ENCODE measurements around the gene PGA4. TPM values are rescaled to one million over a fixed set of nuclear protein-coding genes. Genes with fewer than 3 reads are reported as not detected.

PGA4 gene
- total RNA-seq, 5 donors from 2014 or later (not counting 1 experiment from before 2014, with no cell fraction given): not detected

- H3K27me3 Mint-ChIP-seq: peaks cover 0 to 2% of the 10 kb centered on the region in 2 donors
- no peaks in the 10 kb centered on the region for H3K4me1 Mint-ChIP-seq
- 80% methylated on average over 3 of the region's 3 CpGs for WGBS (ENCODE audit: insufficient coverage)
- Histone ChIP-seq H3K27ac (ENCODE audit: low read length) (no peak overlapping the region), H3K36me3 (ENCODE audit: control insufficient read depth in 2 of 2, extremely low read depth in 1 of 2, insufficient read depth in 1 of 2, low read length in 1 of 2) (no peaks in the 10 kb centered on the region), H3K27me3 (replicated peaks in 1 of 2; ENCODE audit: control insufficient read depth in 2 of 2, extremely low read depth in 1 of 2, insufficient read depth in 2 of 2, low read length in 1 of 2) (peaks cover 0 to 15% of the 10 kb centered on the region in 2 experiments), H3K4me1 (ENCODE audit: control insufficient read depth in 1 of 2, extremely low read depth in 1 of 2, insufficient read depth in 2 of 2, low read length in 2 of 2) (no peaks in the 10 kb centered on the region), H3K9me3 (no peaks in the 10 kb centered on the region), H3K4me3 (ENCODE audit: control insufficient read depth in 1 of 2, extremely low read depth in 1 of 2, low read length in 1 of 2) (no peak overlapping the region)
- H3K4me3 Mint-ChIP-seq: no peak overlapping the region
- no peak for ATAC-seq (replicated peaks in 1 of 4)
- H3K9me3 Mint-ChIP-seq: no peaks in the 10 kb centered on the region
- DNase-seq: no peak
- ChIA-PET POLR2A (no interaction called here), CTCF (no interaction called here)
- no peak overlapping the region for H3K27ac Mint-ChIP-seq
- H3K36me3 Mint-ChIP-seq: no peaks in the 10 kb centered on the region
These were observed 50.6 kb downstream of the PGA4 start for GRCh38 chr11:61272731-61273130.

GRCh38 chr11:61273178-61274078, 51.3 kb downstream of the PGA4 start:
- H3K9me3 Mint-ChIP-seq: no peaks in the 10 kb centered on the region

GRCh38 chr11:61274084-61274483, 51.9 kb downstream of the PGA4 start:
- Mint-ChIP-seq H3K27me3 (peaks cover 0 to 4% of the 10 kb centered on the region in 2 donors), H3K36me3 (no peaks in the 10 kb centered on the region), H3K27ac (no peak overlapping the region), H3K9me3 (no peaks in the 10 kb centered on the region), H3K4me1 (no peaks in the 10 kb centered on the region), H3K4me3 (no peak overlapping the region)
- DNase-seq (no peak), ATAC-seq (replicated peaks in 1 of 4) (no peak)
- Histone ChIP-seq H3K27ac (ENCODE audit: low read length) (no peak overlapping the region), H3K4me3 (ENCODE audit: control insufficient read depth in 1 of 2, extremely low read depth in 1 of 2, low read length in 1 of 2) (no peak overlapping the region), H3K4me1 (ENCODE audit: control insufficient read depth in 1 of 2, extremely low read depth in 1 of 2, insufficient read depth in 2 of 2, low read length in 2 of 2) (no peaks in the 10 kb centered on the region), H3K36me3 (ENCODE audit: control insufficient read depth in 2 of 2, extremely low read depth in 1 of 2, insufficient read depth in 1 of 2, low read length in 1 of 2) (no peaks in the 10 kb centered on the region), H3K9me3 (no peaks in the 10 kb centered on the region), H3K27me3 (replicated peaks in 1 of 2; ENCODE audit: control insufficient read depth in 2 of 2, extremely low read depth in 1 of 2, insufficient read depth in 2 of 2, low read length in 1 of 2) (peaks cover 0 to 13% of the 10 kb centered on the region in 2 experiments)
- CTCF ChIA-PET: no interaction called here
- 100% methylated on average over 1 of the region's 4 CpGs for WGBS (ENCODE audit: insufficient coverage)
- POLR2A ChIA-PET: no interaction called here

More at GRCh38 chr11:61273178-61274078, 51.3 kb downstream of the PGA4 start:
- no peaks in the 10 kb centered on the region for H3K9me3 ChIP-seq
- 90% methylated on average over 12 of the region's 16 CpGs for WGBS (ENCODE audit: insufficient coverage)
- no peak overlapping the region for H3K27ac ChIP-seq (ENCODE audit: low read length)
- no peaks in the 10 kb centered on the region for H3K4me1 ChIP-seq (ENCODE audit: control insufficient read depth in 1 of 2, extremely low read depth in 1 of 2, insufficient read depth in 2 of 2, low read length in 2 of 2)
- no peaks in the 10 kb centered on the region for H3K36me3 ChIP-seq (ENCODE audit: control insufficient read depth in 2 of 2, extremely low read depth in 1 of 2, insufficient read depth in 1 of 2, low read length in 1 of 2)
- H3K4me3 ChIP-seq (ENCODE audit: control insufficient read depth in 1 of 2, extremely low read depth in 1 of 2, low read length in 1 of 2): no peak overlapping the region
- peaks cover 0 to 4% of the 10 kb centered on the region in 2 donors for H3K27me3 Mint-ChIP-seq
- no peak for DNase-seq
- no peak overlapping the region for H3K27ac Mint-ChIP-seq
- no peaks in the 10 kb centered on the region for H3K36me3 Mint-ChIP-seq
- H3K27me3 ChIP-seq (replicated peaks in 1 of 2; ENCODE audit: control insufficient read depth in 2 of 2, extremely low read depth in 1 of 2, insufficient read depth in 2 of 2, low read length in 1 of 2): peaks cover 0 to 15% of the 10 kb centered on the region in 2 experiments
- no peaks in the 10 kb centered on the region for H3K4me1 Mint-ChIP-seq
- ATAC-seq (replicated peaks in 1 of 4): no peak
- ChIA-PET POLR2A (no interaction called here), CTCF (no interaction called here)
- H3K4me3 Mint-ChIP-seq: no peak overlapping the region

GRCh38 chr11:61275191-61275590, 53.0 kb downstream of the PGA4 start:
- Histone ChIP-seq H3K4me1 (ENCODE audit: control insufficient read depth in 1 of 2, extremely low read depth in 1 of 2, insufficient read depth in 2 of 2, low read length in 2 of 2) (no peaks in the 10 kb centered on the region), H3K27me3 (replicated peaks in 1 of 2; ENCODE audit: control insufficient read depth in 2 of 2, extremely low read depth in 1 of 2, insufficient read depth in 2 of 2, low read length in 1 of 2) (peaks cover 0 to 13% of the 10 kb centered on the region in 2 experiments), H3K4me3 (ENCODE audit: control insufficient read depth in 1 of 2, extremely low read depth in 1 of 2, low read length in 1 of 2) (no peak overlapping the region), H3K36me3 (ENCODE audit: control insufficient read depth in 2 of 2, extremely low read depth in 1 of 2, insufficient read depth in 1 of 2, low read length in 1 of 2) (no peaks in the 10 kb centered on the region), H3K27ac (ENCODE audit: low read length) (no peak overlapping the region), H3K9me3 (no peaks in the 10 kb centered on the region)
- H3K27ac Mint-ChIP-seq: no peak overlapping the region
- POLR2A ChIA-PET: no interaction called here
- H3K27me3 Mint-ChIP-seq: peaks cover 0 to 4% of the 10 kb centered on the region in 2 donors
- no peak for ATAC-seq (replicated peaks in 1 of 4)
- no peaks in the 10 kb centered on the region for H3K36me3 Mint-ChIP-seq
- CTCF ChIA-PET: no interaction called here
- H3K4me3 Mint-ChIP-seq: no peak overlapping the region
- no peak for DNase-seq
- no peaks in the 10 kb centered on the region for H3K4me1 Mint-ChIP-seq
- H3K9me3 Mint-ChIP-seq: no peaks in the 10 kb centered on the region
- WGBS (ENCODE audit: insufficient coverage): 100% methylated on average over 1 of the region's 4 CpGs

- H3K27ac ChIP-seq (ENCODE audit: low read length): no peak overlapping the region
- Mint-ChIP-seq H3K27ac (no peak overlapping the region), H3K27me3 (peaks cover 0 to 4% of the 10 kb centered on the region in 2 donors), H3K4me3 (no peak overlapping the region), H3K4me1 (no peaks in the 10 kb centered on the region), H3K36me3 (no peaks in the 10 kb centered on the region), H3K9me3 (no peaks in the 10 kb centered on the region)
- H3K9me3 ChIP-seq: no peaks in the 10 kb centered on the region
- WGBS (ENCODE audit: insufficient coverage): 85% methylated on average over 4 of the region's 14 CpGs
- H3K4me1 ChIP-seq (ENCODE audit: control insufficient read depth in 1 of 2, extremely low read depth in 1 of 2, insufficient read depth in 2 of 2, low read length in 2 of 2): no peaks in the 10 kb centered on the region
- ChIA-PET POLR2A (interaction anchor here in 1 of 2 donors (0.6 kb wide), 1 partner anchor 14 kb away, joined by 5 read pairs; no protein-coding TSS in a partner anchor), CTCF (no interaction called here)
- H3K36me3 ChIP-seq (ENCODE audit: control insufficient read depth in 2 of 2, extremely low read depth in 1 of 2, insufficient read depth in 1 of 2, low read length in 1 of 2): no peaks in the 10 kb centered on the region
- ATAC-seq (replicated peaks in 1 of 4): no peak
- no peak overlapping the region for H3K4me3 ChIP-seq (ENCODE audit: control insufficient read depth in 1 of 2, extremely low read depth in 1 of 2, low read length in 1 of 2)
- no peak for DNase-seq
- peaks cover 0 to 17% of the 10 kb centered on the region in 2 experiments for H3K27me3 ChIP-seq (replicated peaks in 1 of 2; ENCODE audit: control insufficient read depth in 2 of 2, extremely low read depth in 1 of 2, insufficient read depth in 2 of 2, low read length in 1 of 2)
These were observed 55.2 kb downstream of the PGA4 start for GRCh38 chr11:61277186-61278000.

GRCh38 chr11:61278001-61278470, 55.9 kb downstream of the PGA4 start:
- H3K9me3 Mint-ChIP-seq: no peaks in the 10 kb centered on the region
- CTCF ChIA-PET: no interaction called here

More at GRCh38 chr11:61278001-61278470, 55.9 kb downstream of the PGA4 start:
- Mint-ChIP-seq H3K4me3 (no peak overlapping the region), H3K4me1 (no peaks in the 10 kb centered on the region), H3K27me3 (peaks cover 0 to 4% of the 10 kb centered on the region in 2 donors), H3K36me3 (no peaks in the 10 kb centered on the region), H3K27ac (no peak overlapping the region)
- POLR2A ChIA-PET: interaction anchor here (0.6 to 0.7 kb wide), 2 partner anchors 13 to 118 kb away, joined by 4 to 5 read pairs; no protein-coding TSS in a partner anchor
- Histone ChIP-seq H3K27ac (ENCODE audit: low read length) (no peak overlapping the region), H3K4me3 (ENCODE audit: control insufficient read depth in 1 of 2, extremely low read depth in 1 of 2, low read length in 1 of 2) (no peak overlapping the region), H3K9me3 (no peaks in the 10 kb centered on the region), H3K4me1 (ENCODE audit: control insufficient read depth in 1 of 2, extremely low read depth in 1 of 2, insufficient read depth in 2 of 2, low read length in 2 of 2) (no peaks in the 10 kb centered on the region), H3K27me3 (replicated peaks in 1 of 2; ENCODE audit: control insufficient read depth in 2 of 2, extremely low read depth in 1 of 2, insufficient read depth in 2 of 2, low read length in 1 of 2) (peaks cover 0 to 14% of the 10 kb centered on the region in 2 experiments), H3K36me3 (ENCODE audit: control insufficient read depth in 2 of 2, extremely low read depth in 1 of 2, insufficient read depth in 1 of 2, low read length in 1 of 2) (no peaks in the 10 kb centered on the region)
- ATAC-seq (replicated peaks in 1 of 4) (no peak), DNase-seq (no peak)
- WGBS (ENCODE audit: insufficient coverage): 84% methylated on average over 5 of the region's 10 CpGs

All from T-cell (primary cell).